NOMO-1 treated with DMSO at 0.1 percent for 48 hours (cell line): ENCODE data around the gene SDR39U1.
A peak's percentile ranks its signal among the peaks of the same experiment; 100 is the strongest.
"Not testable (repeated sequence)": the region's sequence is repeated elsewhere in the genome, so short reads cannot be mapped to it uniquely, and the experiment has no call there.

Experiments
- DNase-seq: peaks from one replicate; lab custom pipeline; 2025; ENCODE audit not compliant: unreplicated experiment; lab: John Stamatoyannopoulos, UW

Gene SDR39U1

GRCh38 chr14:24442240-24443052 lies at the start of gene SDR39U1:
SDR39U1 (minus strand) TSS chr14:24442776; CDS start chr14:24442769, 7 bp downstream.
- peak; percentile 99 for DNase-seq

- not testable (repeated sequence) for DNase-seq
Measured at GRCh38 chr14:24491586-24492408, 49.2 kb upstream of the SDR39U1 start.

- peak; percentile 91 for DNase-seq
Measured at GRCh38 chr14:24483604-24484252, 41.2 kb upstream of the SDR39U1 start.

GRCh38 chr14:24482699-24483303 lies 40.2 kb upstream of the SDR39U1 start:
- DNase-seq, result peak; percentile 32

GRCh38 chr14:24481622-24482324 lies 39.2 kb upstream of the SDR39U1 start:
- peak; percentile 43 for DNase-seq

GRCh38 chr14:24479999-24480398 lies 37.4 kb upstream of the SDR39U1 start:
- DNase-seq, result not testable (repeated sequence)

- DNase-seq, result no peak
Measured at GRCh38 chr14:24475261-24475660, 32.7 kb upstream of the SDR39U1 start.

- DNase-seq, result no peak
Measured at GRCh38 chr14:24473211-24473610, 30.6 kb upstream of the SDR39U1 start.

- not testable (repeated sequence) for DNase-seq
Measured at GRCh38 chr14:24470450-24470849, 27.9 kb upstream of the SDR39U1 start.

GRCh38 chr14:24465805-24466204 lies 23.2 kb upstream of the SDR39U1 start:
- no peak for DNase-seq

GRCh38 chr14:24465368-24465767 lies 22.8 kb upstream of the SDR39U1 start:
- no peak for DNase-seq

GRCh38 chr14:24463884-24464785 lies 21.6 kb upstream of the SDR39U1 start:
- no peak for DNase-seq

- no peak for DNase-seq
Measured at GRCh38 chr14:24463017-24463883, 20.7 kb upstream of the SDR39U1 start.

- DNase-seq, result no peak
Measured at GRCh38 chr14:24461336-24461735, 18.8 kb upstream of the SDR39U1 start.

GRCh38 chr14:24459331-24459730 lies 16.8 kb upstream of the SDR39U1 start:
- no peak for DNase-seq

GRCh38 chr14:24458736-24459135 lies 16.2 kb upstream of the SDR39U1 start:
- no peak for DNase-seq

- no peak for DNase-seq
Measured at GRCh38 chr14:24456980-24457379, 14.4 kb upstream of the SDR39U1 start.

GRCh38 chr14:24450828-24451227 lies 8.3 kb upstream of the SDR39U1 start:
- DNase-seq, result not testable (repeated sequence)
